Mesendoderm (in vitro differentiated cells): ENCODE results near the gene GDF11.
A peak's percentile ranks its signal among the peaks of the same experiment; 100 is the strongest.

Source experiments
- DNase-seq: peaks from one replicate; pipeline ENCODE4 v3.0.0; 2013
- H2AK5ac ChIP-seq: 2 replicates; pipeline ENCODE4 v1.6.1; 2013; ENCODE audit warnings: low read length, inconsistent platforms
- H2BK120ac ChIP-seq: 2 replicates; pipeline ENCODE4 v1.6.1; 2013; ENCODE audit warnings: low read depth, mild to moderate bottlenecking, low read length, moderate library complexity, mixed read lengths
- H2BK15ac ChIP-seq: replicated peaks from 2 replicates; pipeline ENCODE4 v1.6.1; 2013; ENCODE audit warnings: low read depth, mild to moderate bottlenecking, moderate library complexity
- H2BK5ac ChIP-seq: 2 replicates; pipeline ENCODE4 v1.6.1; 2013; ENCODE audit warnings: low read length, inconsistent platforms
- H3K18ac ChIP-seq: 2 replicates; pipeline ENCODE4 v1.6.1; 2013; ENCODE audit warnings: mild to moderate bottlenecking, low read length, mixed read lengths
- H3K23ac ChIP-seq: one replicate; pipeline ENCODE4 v1.6.1; 2013; ENCODE audit warnings: low read length
- H3K27ac ChIP-seq: 2 replicates; pipeline ENCODE4 v1.5.1; 2013; ENCODE audit warnings: low read depth, mild to moderate bottlenecking, inconsistent platforms, low read length, moderate library complexity
- H3K27me3 ChIP-seq: 2 replicates; pipeline ENCODE4 v1.6.1; 2013; ENCODE audit warnings: low read length, control low read depth, mild to moderate bottlenecking, inconsistent platforms; ENCODE audit not compliant: insufficient read depth, poor library complexity
- H3K36me3 ChIP-seq: 2 replicates; pipeline ENCODE4 v1.6.1; 2013; ENCODE audit warnings: low read length, inconsistent platforms; ENCODE audit not compliant: control insufficient read depth, insufficient read depth
- H3K4ac ChIP-seq: one replicate; pipeline ENCODE4 v1.6.1; 2013; ENCODE audit warnings: low read depth, mild to moderate bottlenecking, low read length, moderate library complexity
- H3K4me1 ChIP-seq: 2 replicates; pipeline ENCODE4 v1.6.1; 2013; ENCODE audit warnings: low read depth, low read length, inconsistent platforms; ENCODE audit not compliant: control insufficient read depth
- H3K4me2 ChIP-seq: 2 replicates; pipeline ENCODE4 v1.6.1; 2013; ENCODE audit warnings: low read length
- H3K4me3 ChIP-seq: 2 replicates; pipeline ENCODE4 v1.5.1; 2013; ENCODE audit warnings: mild to moderate bottlenecking, low read length
- H3K56ac ChIP-seq: one replicate; pipeline ENCODE4 v1.6.1; 2013; ENCODE audit warnings: low read length
- H3K79me1 ChIP-seq: 2 replicates; pipeline ENCODE4 v1.6.1; 2013; ENCODE audit warnings: low read length, inconsistent platforms
- H3K79me2 ChIP-seq: 2 replicates; pipeline ENCODE4 v1.6.1; 2013; ENCODE audit warnings: mild to moderate bottlenecking, low read length; ENCODE audit not compliant: control insufficient read depth, insufficient read depth
- H3K9ac ChIP-seq: 2 replicates; pipeline ENCODE4 v1.6.1; 2013; ENCODE audit warnings: low read length, inconsistent platforms
- H4K5ac ChIP-seq: one replicate; pipeline ENCODE4 v1.6.1; 2013; ENCODE audit warnings: low read length
- H4K8ac ChIP-seq: one replicate; pipeline ENCODE4 v1.6.1; 2013; ENCODE audit warnings: low read depth, mild to moderate bottlenecking, control low read depth, low read length, moderate library complexity
- WGBS: extraction: QIAGEN DNeasy Blood & Tissue Kit; methylation state at CpG from one replicate; pipeline ENCODE4 v1.1.7; 2013; ENCODE audit warnings: low lambda C conversion rate, missing lambda C conversion rate; ENCODE audit not compliant: insufficient coverage; ENCODE audit errors: extremely low coverage; 5-methylcytosine and 5-hydroxymethylcytosine counted together

Gene GDF11

GRCh38 chr12:55704824-55705718, 37.9 kb upstream of the GDF11 start:
- H3K4me1 ChIP-seq = peaks cover 4% of the 10 kb centered on the region
- WGBS = no CpG with 5 or more reads among the region's 9 CpGs

GRCh38 chr12:55705782-55706402, 37.0 kb upstream of the GDF11 start:
- H3K4me3 ChIP-seq = no peak overlapping the region
- no CpG with 5 or more reads among the region's 5 CpGs for WGBS
- peaks cover 4% of the 10 kb centered on the region for H3K4me1 ChIP-seq

More at GRCh38 chr12:55704824-55705718, 37.9 kb upstream of the GDF11 start:
- no peak overlapping the region for H3K56ac ChIP-seq
- no peak overlapping the region for H2BK15ac ChIP-seq
- no peak overlapping the region for H3K18ac ChIP-seq
- H3K4me3 ChIP-seq = no peak overlapping the region
- no peak overlapping the region for H2BK120ac ChIP-seq
- H3K27me3 ChIP-seq = no peaks in the 10 kb centered on the region
- H3K23ac ChIP-seq = no peak overlapping the region
- H3K9ac ChIP-seq = no peak overlapping the region
- no peak overlapping the region for H3K4me2 ChIP-seq
- H4K5ac ChIP-seq = no peak overlapping the region
- H3K79me2 ChIP-seq = no peaks in the 10 kb centered on the region
- no peak overlapping the region for H3K4ac ChIP-seq
- no peak for DNase-seq
- no peak overlapping the region for H2AK5ac ChIP-seq
- H2BK5ac ChIP-seq = no peak overlapping the region
- no peak overlapping the region for H3K27ac ChIP-seq
- H3K36me3 ChIP-seq = no peaks in the 10 kb centered on the region
- peaks cover 2% of the 10 kb centered on the region for H3K79me1 ChIP-seq
- no peak overlapping the region for H4K8ac ChIP-seq

GRCh38 chr12:55706568-55707218, 36.2 kb upstream of the GDF11 start:
- Histone ChIP-seq H3K27me3 (no peaks in the 10 kb centered on the region), H4K5ac (no peak overlapping the region), H3K4me2 (peak overlapping the region; percentile 49), H2BK5ac (no peak overlapping the region), H3K4ac (no peak overlapping the region), H3K27ac (no peak overlapping the region), H3K4me1 (peaks cover 4% of the 10 kb centered on the region), H3K4me3 (no peak overlapping the region), H2BK15ac (no peak overlapping the region), H3K9ac (peak overlapping the region; percentile 59), H4K8ac (no peak overlapping the region), H3K79me1 (no peaks in the 10 kb centered on the region), H3K18ac (no peak overlapping the region), H3K36me3 (no peaks in the 10 kb centered on the region), H3K56ac (peak overlapping the region; percentile 82), H2AK5ac (no peak overlapping the region), H2BK120ac (no peak overlapping the region), H3K79me2 (no peaks in the 10 kb centered on the region), H3K23ac (no peak overlapping the region)
- no CpG with 5 or more reads among the region's 2 CpGs for WGBS
- no peak for DNase-seq

More at GRCh38 chr12:55705782-55706402, 37.0 kb upstream of the GDF11 start:
- Histone ChIP-seq H3K4me2 (no peak overlapping the region), H3K36me3 (no peaks in the 10 kb centered on the region), H3K27ac (no peak overlapping the region), H3K9ac (no peak overlapping the region), H4K8ac (no peak overlapping the region), H3K79me2 (no peaks in the 10 kb centered on the region), H2AK5ac (no peak overlapping the region), H3K18ac (no peak overlapping the region), H3K27me3 (no peaks in the 10 kb centered on the region), H2BK5ac (no peak overlapping the region), H3K56ac (no peak overlapping the region), H3K23ac (no peak overlapping the region), H4K5ac (no peak overlapping the region), H2BK15ac (no peak overlapping the region), H2BK120ac (no peak overlapping the region), H3K4ac (no peak overlapping the region), H3K79me1 (peaks cover 2% of the 10 kb centered on the region)
- peak; percentile 68 for DNase-seq

- no CpG with 5 or more reads among the region's 22 CpGs for WGBS
- peak overlapping the region; percentile 49 for H3K4me2 ChIP-seq
- H3K27me3 ChIP-seq = no peaks in the 10 kb centered on the region
- peak overlapping the region; percentile 59 for H3K9ac ChIP-seq
- H3K4me1 ChIP-seq = peaks cover 4% of the 10 kb centered on the region
- no peak overlapping the region for H3K4ac ChIP-seq
- H3K18ac ChIP-seq = peak overlapping the region; percentile 45
- H4K5ac ChIP-seq = no peak overlapping the region
- peak overlapping the region; percentile 82 for H3K56ac ChIP-seq
- no peak overlapping the region for H2AK5ac ChIP-seq
- H3K4me3 ChIP-seq = peak overlapping the region; percentile 46
- H2BK15ac ChIP-seq = no peak overlapping the region
- H2BK5ac ChIP-seq = no peak overlapping the region
- no peak overlapping the region for H3K23ac ChIP-seq
- no peaks in the 10 kb centered on the region for H3K79me2 ChIP-seq
- H3K27ac ChIP-seq = no peak overlapping the region
- no peak overlapping the region for H4K8ac ChIP-seq
- peak; percentile 60 for DNase-seq
- H3K36me3 ChIP-seq = no peaks in the 10 kb centered on the region
- no peaks in the 10 kb centered on the region for H3K79me1 ChIP-seq
- H2BK120ac ChIP-seq = no peak overlapping the region
Measured at GRCh38 chr12:55707219-55707671, 35.7 kb upstream of the GDF11 start.

- Histone ChIP-seq H4K5ac (no peak within 1 kb of the TSS), H3K9ac (peak within 1 kb of the TSS; percentile 64), H2AK5ac (no peak within 1 kb of the TSS), H4K8ac (no peak within 1 kb of the TSS), H3K56ac (peak within 1 kb of the TSS; percentile 82), H3K4me3 (peak within 1 kb of the TSS; percentile 52), H3K27me3 (no peaks in the 10 kb centered on the region), H2BK120ac (no peak within 1 kb of the TSS), H3K27ac (no peak within 1 kb of the TSS), H3K18ac (peak within 1 kb of the TSS; percentile 45), H3K36me3 (no peaks in the 10 kb centered on the region), H3K79me1 (no peaks in the 10 kb centered on the region), H3K4ac (no peak within 1 kb of the TSS), H3K79me2 (no peaks in the 10 kb centered on the region), H2BK5ac (no peak within 1 kb of the TSS), H3K4me2 (peak within 1 kb of the TSS; percentile 89), H3K23ac (no peak within 1 kb of the TSS), H2BK15ac (no peak within 1 kb of the TSS), H3K4me1 (peaks cover 4% of the 10 kb centered on the region)
- no CpG with 5 or more reads among the region's 39 CpGs for WGBS
- peak; percentile 91 for DNase-seq
Measured at GRCh38 chr12:55707841-55708694, 34.9 kb upstream of the GDF11 start, which contains the start of gene ITGA7. TSS of gene ITGA7 (minus strand) at chr12:55707904. CDS start at chr12:55707682, 222 bp downstream.
